Activated T-cell treated with anti-CD3 and anti-CD28 coated beads, Interleukin-2, amount 50 U/mL, for 4 hours (primary cell): ENCODE measurements around the gene MBD2. TPM values are rescaled to one million over a fixed set of nuclear protein-coding genes. Genes with fewer than 3 reads are reported as not detected.

ENCODE experiments used
- total RNA-seq, 3 donors: library from RNA; stranded (reverse); gene quantifications; one replicate each; pipeline ENCODE4 v1.2.1, GENCODE V29; 2021

The MBD2 gene
- total RNA-seq, 3 donors from 2014 or later = 119 to 172 (median 135) TPM

Other genes with a start within 250 kb of the MBD2 start
- gene POLI, start 44.8 kb upstream of the MBD2 start, total RNA-seq = 10 to 100 TPM in 1 of 3 donors, 1 to 10 TPM in 2; 9.0 to 10.2 (median 9.5) TPM
- gene STARD6, start 133.2 kb upstream of the MBD2 start, total RNA-seq = under 1 TPM in 1 of 3 donors, not detected in 2; 0.52 TPM
- gene C18orf54, start 133.2 kb upstream of the MBD2 start, total RNA-seq = 1 to 10 TPM; 2.3 to 3.6 (median 3.4) TPM